GM12872 (cell line): ENCODE data around the gene MACO1.

Source experiments
- CTCF ChIP-seq: IDR thresholded peaks from 3 replicates; pipeline ENCODE4 v1.5.1; 2011; ENCODE audit warnings: low read depth, mild to moderate bottlenecking, low read length, moderate library complexity; ENCODE audit not compliant: insufficient read depth

The MACO1 gene

GRCh38 chr1:25540750-25541342, 110.1 kb downstream of the MACO1 start:
- TF ChIP-seq CTCF: no peak

- no peak for TF ChIP-seq CTCF
Observed at GRCh38 chr1:25541425-25541824, 110.7 kb downstream of the MACO1 start.

GRCh38 chr1:25541889-25542658, 111.4 kb downstream of the MACO1 start:
- no peak for TF ChIP-seq CTCF

GRCh38 chr1:25543005-25543424, 112.3 kb downstream of the MACO1 start:
- TF ChIP-seq CTCF: no peak

GRCh38 chr1:25543425-25544242, 112.9 kb downstream of the MACO1 start, which contains the start of gene LDLRAP1:
Gene LDLRAP1, plus strand, starts transcription at chr1:25543606. Its CDS starts 93 bp downstream, at chr1:25543699.
- no peak for TF ChIP-seq CTCF

- no peak for TF ChIP-seq CTCF
Observed at GRCh38 chr1:25544243-25544764, 113.6 kb downstream of the MACO1 start.

- no peak for TF ChIP-seq CTCF
Observed at GRCh38 chr1:25544819-25545218, 114.1 kb downstream of the MACO1 start.
